WTC11 (cell line): ENCODE results near the gene MAST1.

Source experiments
- CREB1 ChIP-seq: sonication (generic); formaldehyde crosslinking; IDR thresholded peaks from 2 replicates; pipeline ENCODE4 v1.8.0; 2023; ENCODE audit warnings: mild to moderate bottlenecking, missing genetic modification reagents
- CTCF ChIP-seq: fragments of 200-600 bp; IDR thresholded peaks from 2 replicates; pipeline ENCODE4 v1.8.0; 2022; ENCODE audit warnings: antibody characterized with exemption
- E2F5 ChIP-seq: sonication (generic); formaldehyde crosslinking; IDR thresholded peaks from 2 replicates; pipeline ENCODE4 v1.8.1; 2022; ENCODE audit warnings: mild to moderate bottlenecking, moderate library complexity, missing genetic modification reagents
- ESRRA ChIP-seq: sonication (generic); formaldehyde crosslinking; IDR thresholded peaks from 2 replicates; pipeline ENCODE4 v1.8.1; 2022; ENCODE audit warnings: mild to moderate bottlenecking, missing genetic modification reagents, borderline replicate concordance
- MAX ChIP-seq: sonication (generic); formaldehyde crosslinking; IDR thresholded peaks from 2 replicates; pipeline ENCODE4 v1.8.0; 2022; ENCODE audit warnings: mild to moderate bottlenecking, missing genetic modification reagents
- NFATC4 ChIP-seq: fragments of 250-450 bp; sonication (Bioruptor Pico); IDR thresholded peaks from 2 replicates; pipeline ENCODE4 v1.9.0; 2021; ENCODE audit warnings: mild to moderate bottlenecking
- NFYB ChIP-seq: sonication (generic); formaldehyde crosslinking; conservative IDR thresholded peaks from 2 replicates; pipeline ENCODE4 v1.8.0; 2022; ENCODE audit warnings: low read depth, missing genetic modification reagents
- RELA ChIP-seq: sonication (generic); formaldehyde crosslinking; IDR thresholded peaks from 2 replicates; pipeline ENCODE4 v1.8.1; 2022; ENCODE audit warnings: missing genetic modification reagents, mild to moderate bottlenecking, borderline replicate concordance
- ZNF317 ChIP-seq: sonication (generic); formaldehyde crosslinking; IDR thresholded peaks from 2 replicates; pipeline ENCODE4 v1.8.1; 2023; ENCODE audit warnings: low read depth, mild to moderate bottlenecking, moderate library complexity, missing genetic modification reagents, borderline replicate concordance

- TF ChIP-seq MAX: peak; percentile 71
- no peak for TF ChIP-seq CTCF
- TF ChIP-seq CREB1 (CRISPR knock-in tag): no peak
- no peak for TF ChIP-seq NFATC4
- no peak for TF ChIP-seq RELA
- no peak for TF ChIP-seq ZNF317
- peak; percentile 91 for TF ChIP-seq E2F5 (CRISPR knock-in tag)
- no peak; the same call in 1 of the 2 replicates for TF ChIP-seq NFYB (CRISPR knock-in tag)
- no peak for TF ChIP-seq ESRRA (CRISPR knock-in tag)
Measured at GRCh38 chr19:12789904-12790619, 48.3 kb upstream of the MAST1 start.
